ES-I3 (cell line): ENCODE results near the gene BCKDHA.
"Not testable (repeated sequence)": the region's sequence is repeated elsewhere in the genome, so short reads cannot be mapped to it uniquely, and the experiment has no call there.

Experiments
- H3K36me3 ChIP-seq: 2 replicates; pipeline ENCODE4 v1.6.1; 2013; ENCODE audit warnings: mild to moderate bottlenecking, low read length, control low read depth, moderate library complexity; ENCODE audit not compliant: insufficient read depth
- H3K4me1 ChIP-seq: 2 replicates; pipeline ENCODE4 v1.6.1; 2013; ENCODE audit warnings: mild to moderate bottlenecking, control low read depth, low read length; ENCODE audit not compliant: insufficient read depth
- H3K9ac ChIP-seq: 2 replicates; pipeline ENCODE4 v1.6.1; 2013; ENCODE audit warnings: low read depth, mild to moderate bottlenecking, low read length, moderate library complexity
- H3K9me3 ChIP-seq: 2 replicates; pipeline ENCODE4 v1.6.1; 2013; ENCODE audit warnings: mild to moderate bottlenecking, low read length, moderate library complexity; ENCODE audit not compliant: control insufficient read depth, insufficient read depth

Gene BCKDHA

GRCh38 chr19:41431426-41432386 is 34.1 kb downstream of the BCKDHA start:
- H3K9ac ChIP-seq = no peak overlapping the region
- H3K9me3 ChIP-seq = no peaks in the 10 kb centered on the region
- peaks cover 3% of the 10 kb centered on the region; the same call in 1 of the 2 replicates for H3K4me1 ChIP-seq
- H3K36me3 ChIP-seq = peaks cover 6% of the 10 kb centered on the region; the same call in 1 of the 2 replicates

- Histone ChIP-seq H3K36me3 (peaks cover 10% of the 10 kb centered on the region; the same call in 1 of the 2 replicates), H3K9ac (no peak overlapping the region), H3K9me3 (no peaks in the 10 kb centered on the region), H3K4me1 (no peaks in the 10 kb centered on the region)
These were observed 35.6 kb downstream of the BCKDHA start for GRCh38 chr19:41433171-41433570.

GRCh38 chr19:41434450-41434849 is 36.8 kb downstream of the BCKDHA start:
- Histone ChIP-seq H3K9me3 (no peaks in the 10 kb centered on the region), H3K36me3 (peaks cover 10% of the 10 kb centered on the region; the same call in 1 of the 2 replicates), H3K9ac (no peak overlapping the region), H3K4me1 (no peaks in the 10 kb centered on the region)

GRCh38 chr19:41435376-41435775 is 37.8 kb downstream of the BCKDHA start:
- not testable (repeated sequence) for H3K36me3 ChIP-seq, H3K4me1 ChIP-seq, H3K9ac ChIP-seq

GRCh38 chr19:41435936-41436673 is 38.5 kb downstream of the BCKDHA start:
- no peaks in the 10 kb centered on the region for H3K4me1 ChIP-seq
- H3K9me3 ChIP-seq = no peaks in the 10 kb centered on the region
- H3K9ac ChIP-seq = no peak overlapping the region
- peaks cover 10% of the 10 kb centered on the region; the same call in 1 of the 2 replicates for H3K36me3 ChIP-seq

More at GRCh38 chr19:41435376-41435775, 37.8 kb downstream of the BCKDHA start:
- H3K9me3 ChIP-seq = not testable (repeated sequence)

- no peak overlapping the region for H3K9ac ChIP-seq
- H3K9me3 ChIP-seq = no peaks in the 10 kb centered on the region
- H3K4me1 ChIP-seq = no peaks in the 10 kb centered on the region
- peaks cover 6% of the 10 kb centered on the region; the same call in 1 of the 2 replicates for H3K36me3 ChIP-seq
These were observed 39.0 kb downstream of the BCKDHA start for GRCh38 chr19:41436674-41436951.

- H3K9me3 ChIP-seq = no peaks in the 10 kb centered on the region
- H3K36me3 ChIP-seq = peaks cover 3% of the 10 kb centered on the region; the same call in 1 of the 2 replicates
- H3K9ac ChIP-seq = no peak overlapping the region
- no peaks in the 10 kb centered on the region for H3K4me1 ChIP-seq
These were observed 40.4 kb downstream of the BCKDHA start for GRCh38 chr19:41437944-41438574.

- H3K4me1 ChIP-seq = 0 out of 2 replicates have a peak, but pooled peaks cover 3% of the 10 kb centered on the region
These were observed 42.0 kb downstream of the BCKDHA start, which contains the start of gene DMAC2 for GRCh38 chr19:41439441-41440222. DMAC2 (minus strand) TSS chr19:41439912; CDS start chr19:41439899, 13 bp downstream.

GRCh38 chr19:41441321-41441945 is 43.8 kb downstream of the BCKDHA start:
- Histone ChIP-seq H3K36me3 (peaks cover 3% of the 10 kb centered on the region; the same call in 1 of the 2 replicates), H3K9me3 (no peaks in the 10 kb centered on the region)

More at GRCh38 chr19:41439441-41440222, 42.0 kb downstream of the BCKDHA start, which contains the start of gene DMAC2:
- Histone ChIP-seq H3K36me3 (peaks cover 3% of the 10 kb centered on the region; the same call in 1 of the 2 replicates), H3K9me3 (no peaks in the 10 kb centered on the region), H3K9ac (peak within 1 kb of the TSS; percentile 89)

GRCh38 chr19:41442473-41443355 is 45.1 kb downstream of the BCKDHA start, which contains the start of gene ERICH4:
ERICH4 (plus strand) TSS chr19:41443156; CDS start chr19:41443170, 14 bp downstream.
- H3K36me3 ChIP-seq = peaks cover 3% of the 10 kb centered on the region; the same call in 1 of the 2 replicates
- H3K4me1 ChIP-seq = 0 out of 2 replicates have a peak, but pooled peaks cover 3% of the 10 kb centered on the region
- H3K9ac ChIP-seq = no peak within 1 kb of the TSS

More at GRCh38 chr19:41441321-41441945, 43.8 kb downstream of the BCKDHA start:
- Histone ChIP-seq H3K9ac (no peak overlapping the region), H3K4me1 (0 out of 2 replicates have a peak, but pooled peaks cover 3% of the 10 kb centered on the region)

GRCh38 chr19:41443813-41444455 is 46.3 kb downstream of the BCKDHA start:
- H3K36me3 ChIP-seq = no peaks in the 10 kb centered on the region
- H3K9ac ChIP-seq = no peak overlapping the region
- H3K9me3 ChIP-seq = no peaks in the 10 kb centered on the region

More at GRCh38 chr19:41442473-41443355, 45.1 kb downstream of the BCKDHA start, which contains the start of gene ERICH4:
- H3K9me3 ChIP-seq = no peaks in the 10 kb centered on the region

GRCh38 chr19:41445575-41445974 is 48.0 kb downstream of the BCKDHA start:
- H3K36me3 ChIP-seq = no peaks in the 10 kb centered on the region
- no peak overlapping the region for H3K9ac ChIP-seq
- 0 out of 2 replicates have a peak, but pooled peaks cover 3% of the 10 kb centered on the region for H3K4me1 ChIP-seq
- no peaks in the 10 kb centered on the region for H3K9me3 ChIP-seq

More at GRCh38 chr19:41443813-41444455, 46.3 kb downstream of the BCKDHA start:
- 0 out of 2 replicates have a peak, but pooled peaks cover 3% of the 10 kb centered on the region for H3K4me1 ChIP-seq
